Mesenchymal stem cell (in vitro differentiated cells and primary cell): ENCODE measurements around the gene AGPAT4.
A peak's percentile ranks its signal among the peaks of the same experiment; 100 is the strongest.

Experiments
- DNase-seq: peaks from one replicate; pipeline ENCODE4 v3.0.0-alpha.2; 2013
- H2AFZ ChIP-seq: one replicate; pipeline ENCODE4 v1.6.1; 2013; ENCODE audit warnings: low read depth, mild to moderate bottlenecking, control low read depth, inconsistent platforms, low read length, moderate library complexity
- H2AK5ac ChIP-seq: 2 replicates; pipeline ENCODE4 v1.6.1; 2013; ENCODE audit warnings: low read length, moderate library complexity, mild to moderate bottlenecking, inconsistent platforms; ENCODE audit not compliant: severe bottlenecking
- H2BK120ac ChIP-seq: one replicate; pipeline ENCODE4 v1.6.1; 2013; ENCODE audit warnings: low read depth, mild to moderate bottlenecking, inconsistent platforms, low read length, moderate library complexity
- H2BK12ac ChIP-seq, 2 experiments: one replicate each; pipeline ENCODE4 v1.6.1; 2013; ENCODE audit warnings: inconsistent platforms in 2 of 2, low read length in 2 of 2, mild to moderate bottlenecking in 2 of 2, moderate library complexity in 2 of 2, control low read depth in 1 of 2
- H2BK15ac ChIP-seq: one replicate; pipeline ENCODE4 v1.6.1; 2013; ENCODE audit warnings: mild to moderate bottlenecking, low read depth, inconsistent platforms; ENCODE audit not compliant: poor library complexity, severe bottlenecking
- H2BK5ac ChIP-seq: 2 replicates; pipeline ENCODE4 v1.6.1; 2013; ENCODE audit warnings: low read depth, mild to moderate bottlenecking, low read length, control low read depth, inconsistent platforms; ENCODE audit not compliant: poor library complexity, severe bottlenecking
- H3K14ac ChIP-seq, 2 experiments: one replicate each; pipeline ENCODE4 v1.6.1; 2013; ENCODE audit warnings: inconsistent platforms in 2 of 2, low read length in 2 of 2, control low read depth in 1 of 2, mild to moderate bottlenecking in 1 of 2, moderate library complexity in 1 of 2
- H3K18ac ChIP-seq, 2 experiments: one replicate each; pipeline ENCODE4 v1.6.1; 2013; ENCODE audit warnings: inconsistent platforms in 2 of 2, low read length in 2 of 2, control low read depth in 1 of 2, low read depth in 1 of 2, mild to moderate bottlenecking in 1 of 2
- H3K23ac ChIP-seq, 2 experiments: one replicate each; pipeline ENCODE4 v1.6.1; 2013; ENCODE audit warnings: inconsistent platforms in 2 of 2, low read length in 2 of 2, mild to moderate bottlenecking in 2 of 2, moderate library complexity in 2 of 2, control low read depth in 1 of 2
- H3K27ac ChIP-seq: 2 replicates; pipeline ENCODE4 v1.5.1; 2013; ENCODE audit warnings: mild to moderate bottlenecking, moderate library complexity, low read length, control low read depth, inconsistent platforms; ENCODE audit not compliant: poor library complexity, severe bottlenecking
- H3K27me3 ChIP-seq, 2 experiments: 2 replicates each; pipeline versions ENCODE4 v1.6.1 to v1.7.0; 2013; ENCODE audit warnings: low read length in 2 of 2, mild to moderate bottlenecking in 2 of 2, moderate library complexity in 2 of 2, control low read depth in 1 of 2, inconsistent platforms in 1 of 2; ENCODE audit not compliant: control insufficient read depth in 1 of 2, insufficient read depth in 1 of 2
- H3K36me3 ChIP-seq, 2 experiments: 2 replicates each; pipeline versions ENCODE4 v1.6.1 to v1.7.0; 2013; ENCODE audit warnings: low read length in 2 of 2, control low read depth in 1 of 2, inconsistent platforms in 1 of 2, low read depth in 1 of 2, mild to moderate bottlenecking in 1 of 2; ENCODE audit not compliant: insufficient read depth in 2 of 2, control insufficient read depth in 1 of 2
- H3K4ac ChIP-seq, 2 experiments: one replicate each; pipeline ENCODE4 v1.6.1; 2013; ENCODE audit warnings: inconsistent platforms in 2 of 2, low read length in 2 of 2, mild to moderate bottlenecking in 2 of 2, moderate library complexity in 2 of 2, control low read depth in 1 of 2, low read depth in 1 of 2
- H3K4me1 ChIP-seq: 2 replicates; pipeline ENCODE4 v1.6.1; 2013; ENCODE audit warnings: low read depth, low read length, control low read depth; ENCODE audit not compliant: control insufficient read depth, insufficient read depth
- H3K4me2 ChIP-seq: 2 replicates; pipeline ENCODE4 v1.6.1; 2013; ENCODE audit warnings: low read length, mild to moderate bottlenecking, inconsistent platforms; ENCODE audit not compliant: poor library complexity, severe bottlenecking
- H3K4me3 ChIP-seq, 2 experiments: 2 replicates each; pipeline versions ENCODE4 v1.5.1 to v1.7.0; 2013; ENCODE audit warnings: low read length in 2 of 2, mild to moderate bottlenecking in 2 of 2, control low read depth in 1 of 2, low read depth in 1 of 2; ENCODE audit not compliant: insufficient read depth in 1 of 2
- H3K79me1 ChIP-seq: replicated peaks from 2 replicates; pipeline ENCODE4 v1.6.1; 2013; ENCODE audit warnings: mild to moderate bottlenecking, control low read depth, low read length, inconsistent platforms; ENCODE audit not compliant: poor library complexity, severe bottlenecking
- H3K9ac ChIP-seq: 2 replicates; pipeline ENCODE4 v1.7.0; 2013; ENCODE audit warnings: mild to moderate bottlenecking, low read length, moderate library complexity
- H3K9me3 ChIP-seq: 2 replicates; pipeline ENCODE4 v1.7.0; 2013; ENCODE audit warnings: mild to moderate bottlenecking, low read length; ENCODE audit not compliant: control insufficient read depth
- H4K8ac ChIP-seq: one replicate; pipeline ENCODE4 v1.6.1; 2013; ENCODE audit warnings: inconsistent platforms, mild to moderate bottlenecking, low read length, moderate library complexity
- H4K91ac ChIP-seq: one replicate; pipeline ENCODE4 v1.6.1; 2013; ENCODE audit warnings: mild to moderate bottlenecking, low read length, inconsistent platforms
- WGBS: methylation state at CpG from one replicate; pipeline ENCODE4 v1.1.7; 2013; ENCODE audit warnings: mixed read lengths; 5-methylcytosine and 5-hydroxymethylcytosine counted together

Gene AGPAT4

GRCh38 chr6:161207200-161207599 is 66.7 kb downstream of the AGPAT4 start:
- no peak overlapping the region for H4K91ac ChIP-seq
- peaks cover 13% of the 10 kb centered on the region for H3K9me3 ChIP-seq
- no peak overlapping the region for H3K4me2 ChIP-seq
- H3K79me1 ChIP-seq: peaks cover 31% of the 10 kb centered on the region
- H3K18ac ChIP-seq: no peak overlapping the region
- no peak overlapping the region for H3K23ac ChIP-seq
- H3K36me3 ChIP-seq: no peaks in the 10 kb centered on the region
- no peak overlapping the region for H2BK15ac ChIP-seq
- H3K9ac ChIP-seq: no peak overlapping the region
- H2AFZ ChIP-seq: no peak overlapping the region
- no peak overlapping the region for H3K27ac ChIP-seq
- peaks cover 4% of the 10 kb centered on the region for H3K4me1 ChIP-seq
- H2BK5ac ChIP-seq: no peak overlapping the region
- H2BK120ac ChIP-seq: no peak overlapping the region
- WGBS: 95% methylated on average over 4 of the region's 4 CpGs
- H3K4ac ChIP-seq: no peak overlapping the region
- H3K4me3 ChIP-seq: no peak overlapping the region
- no peak overlapping the region for H2AK5ac ChIP-seq
- H3K14ac ChIP-seq: no peak overlapping the region
- H2BK12ac ChIP-seq: no peak overlapping the region
- H4K8ac ChIP-seq: no peak overlapping the region
- no peak for DNase-seq
- H3K27me3 ChIP-seq: no peaks in the 10 kb centered on the region

- DNase-seq: no peak
- H2AFZ ChIP-seq: no peak overlapping the region
- H3K14ac ChIP-seq: peak overlapping the region in 1 of 2 experiments; percentile 74
- no peaks in the 10 kb centered on the region for H3K9me3 ChIP-seq
- H3K4ac ChIP-seq: no peak overlapping the region
- H3K18ac ChIP-seq: peak overlapping the region in 1 of 2 experiments; percentile 63
- no peak overlapping the region for H2BK5ac ChIP-seq
- peak overlapping the region; percentile 56 for H4K8ac ChIP-seq
- H3K27ac ChIP-seq: no peak overlapping the region
- no peak overlapping the region for H2BK15ac ChIP-seq
- no peak overlapping the region for H2AK5ac ChIP-seq
- H3K27me3 ChIP-seq: no peaks in the 10 kb centered on the region
- no peak overlapping the region for H3K9ac ChIP-seq
- H4K91ac ChIP-seq: no peak overlapping the region
- WGBS: 90% methylated on average over 11 of the region's 11 CpGs
- H2BK12ac ChIP-seq: peak overlapping the region in 1 of 2 experiments; percentile 47
- peaks cover 0 to 3% of the 10 kb centered on the region in 2 experiments for H3K36me3 ChIP-seq
- no peak overlapping the region for H3K4me2 ChIP-seq
- no peak overlapping the region for H3K23ac ChIP-seq
- no peak overlapping the region for H2BK120ac ChIP-seq
- H3K79me1 ChIP-seq: peaks cover 40% of the 10 kb centered on the region
- H3K4me1 ChIP-seq: peaks cover 4% of the 10 kb centered on the region
- no peak overlapping the region for H3K4me3 ChIP-seq
Observed at GRCh38 chr6:161204866-161205557, 68.8 kb downstream of the AGPAT4 start.

- Histone ChIP-seq H2AK5ac (no peak overlapping the region), H3K14ac (no peak overlapping the region), H3K9ac (no peak overlapping the region), H2BK12ac (no peak overlapping the region), H3K36me3 (peaks cover 0 to 10% of the 10 kb centered on the region in 2 experiments), H4K91ac (no peak overlapping the region), H3K4me1 (peaks cover 4% of the 10 kb centered on the region), H3K23ac (no peak overlapping the region), H2BK120ac (no peak overlapping the region), H3K18ac (no peak overlapping the region), H2AFZ (no peak overlapping the region), H4K8ac (no peak overlapping the region), H3K79me1 (peaks cover 42% of the 10 kb centered on the region), H2BK5ac (no peak overlapping the region), H3K4me2 (no peak overlapping the region), H2BK15ac (no peak overlapping the region), H3K9me3 (no peaks in the 10 kb centered on the region), H3K27ac (no peak overlapping the region), H3K27me3 (no peaks in the 10 kb centered on the region), H3K4ac (no peak overlapping the region), H3K4me3 (no peak overlapping the region)
- WGBS: 93% methylated on average over 8 of the region's 8 CpGs
- no peak for DNase-seq
Observed at GRCh38 chr6:161200610-161201370, 73.1 kb downstream of the AGPAT4 start.

GRCh38 chr6:161199850-161200249 is 74.0 kb downstream of the AGPAT4 start:
- Histone ChIP-seq H4K91ac (no peak overlapping the region), H3K36me3 (peaks cover 0 to 13% of the 10 kb centered on the region in 2 experiments), H2BK120ac (no peak overlapping the region), H3K9ac (no peak overlapping the region), H3K4me3 (no peak overlapping the region), H3K79me1 (peaks cover 37% of the 10 kb centered on the region), H3K27me3 (no peaks in the 10 kb centered on the region), H3K9me3 (no peaks in the 10 kb centered on the region), H2BK15ac (no peak overlapping the region), H3K27ac (no peak overlapping the region), H4K8ac (no peak overlapping the region), H3K23ac (no peak overlapping the region), H3K4me1 (peaks cover 4% of the 10 kb centered on the region), H3K4me2 (no peak overlapping the region), H3K4ac (no peak overlapping the region), H2BK5ac (no peak overlapping the region), H2AFZ (no peak overlapping the region), H3K18ac (no peak overlapping the region), H2BK12ac (peak overlapping the region in 1 of 2 experiments; percentile 40), H3K14ac (no peak overlapping the region), H2AK5ac (no peak overlapping the region)
- 100% methylated on average over 3 of the region's 4 CpGs for WGBS
- DNase-seq: no peak
